ENCODE results near the gene IQCB1. TPM values are rescaled to one million over a fixed set of nuclear protein-coding genes. Genes with fewer than 3 reads are reported as not detected.

Gene IQCB1
- total RNA-seq, 1 donor from 2014 or later = 89.6 TPM

GRCh38 chr3:121752772-121753171, 82.1 kb downstream of the IQCB1 start:
- H3K4me3 Mint-ChIP-seq = no peak overlapping the region
- peaks cover 4% of the 10 kb centered on the region for H3K4me1 Mint-ChIP-seq
- H3K27me3 Mint-ChIP-seq (ENCODE audit: insufficient read depth, low read depth) = peaks cover 2% of the 10 kb centered on the region
- TF ChIP-seq EZH2 (IDR thresholded peaks at IDR 0.05) (no peak), CTCF (IDR thresholded peaks at IDR 0.05) (no peak), EZH2phosphoT487 (IDR thresholded peaks at IDR 0.05) (no peak)
- Histone ChIP-seq H3F3A (ENCODE audit: low read depth) (peaks cover 7% of the 10 kb centered on the region), H3K9ac (no peak overlapping the region), H3K4me3 (no peak overlapping the region), H3K27ac (no peak overlapping the region), H3K4me1 (peaks cover 7% of the 10 kb centered on the region), H3K4me2 (no peak overlapping the region), H3K36me3 (no peaks in the 10 kb centered on the region), H2AFZ (replicated peaks) (no peak overlapping the region), H3K9me3 (ENCODE audit: low read depth) (no peaks in the 10 kb centered on the region), H3K27me3 (peaks cover 10% of the 10 kb centered on the region), H4K20me1 (ENCODE audit: low read depth) (peaks cover 11% of the 10 kb centered on the region), H3K79me2 (ENCODE audit: low read depth) (peaks cover 22% of the 10 kb centered on the region)
- DNase-seq (ENCODE audit: low spot score) = no peak
- no peaks in the 10 kb centered on the region for H3K36me3 Mint-ChIP-seq
- no peak overlapping the region for H3K27ac Mint-ChIP-seq
- H3K9me3 Mint-ChIP-seq = no peaks in the 10 kb centered on the region

- peaks cover 7% of the 10 kb centered on the region for H3F3A ChIP-seq (ENCODE audit: low read depth)
- peaks cover 10% of the 10 kb centered on the region for H3K27me3 ChIP-seq
- H3K4me3 ChIP-seq = no peak overlapping the region
- H3K9me3 ChIP-seq (ENCODE audit: low read depth) = no peaks in the 10 kb centered on the region
- no peaks in the 10 kb centered on the region for H3K36me3 ChIP-seq
- H3K9ac ChIP-seq = no peak overlapping the region
- peaks cover 10% of the 10 kb centered on the region for H3K4me1 ChIP-seq
- no peaks in the 10 kb centered on the region for H3K9me3 Mint-ChIP-seq
- H3K27me3 Mint-ChIP-seq (ENCODE audit: insufficient read depth, low read depth) = peaks cover 2% of the 10 kb centered on the region
- H3K4me1 Mint-ChIP-seq = peaks cover 8% of the 10 kb centered on the region
- no peaks in the 10 kb centered on the region for H3K36me3 Mint-ChIP-seq
- H4K20me1 ChIP-seq (ENCODE audit: low read depth) = peaks cover 16% of the 10 kb centered on the region
- H3K4me2 ChIP-seq = no peak overlapping the region
- H2AFZ ChIP-seq (replicated peaks) = no peak overlapping the region
- H3K79me2 ChIP-seq (ENCODE audit: low read depth) = peaks cover 28% of the 10 kb centered on the region
- H3K27ac Mint-ChIP-seq = no peak overlapping the region
- TF ChIP-seq CTCF (IDR thresholded peaks at IDR 0.05) = no peak
- TF ChIP-seq EZH2phosphoT487 (IDR thresholded peaks at IDR 0.05) = no peak
- no peak for TF ChIP-seq EZH2 (IDR thresholded peaks at IDR 0.05)
- no peak overlapping the region for H3K27ac ChIP-seq
- no peak overlapping the region for H3K4me3 Mint-ChIP-seq
- no peak for DNase-seq (ENCODE audit: low spot score)
These were observed 82.6 kb downstream of the IQCB1 start for GRCh38 chr3:121752261-121752660.

- Mint-ChIP-seq H3K4me1 (peaks cover 8% of the 10 kb centered on the region), H3K9me3 (no peaks in the 10 kb centered on the region), H3K27me3 (ENCODE audit: insufficient read depth, low read depth) (peaks cover 1% of the 10 kb centered on the region), H3K27ac (no peak overlapping the region), H3K36me3 (no peaks in the 10 kb centered on the region), H3K4me3 (no peak overlapping the region)
- H3K9ac ChIP-seq = peak overlapping the region; percentile 66
- H3K27me3 ChIP-seq = peaks cover 6% of the 10 kb centered on the region
- peaks cover 10% of the 10 kb centered on the region for H3K4me1 ChIP-seq
- peak overlapping the region; percentile 60 for H2AFZ ChIP-seq (replicated peaks)
- no peak for DNase-seq (ENCODE audit: low spot score)
- H3K9me3 ChIP-seq (ENCODE audit: low read depth) = no peaks in the 10 kb centered on the region
- H3K27ac ChIP-seq = no peak overlapping the region
- H3K79me2 ChIP-seq (ENCODE audit: low read depth) = peaks cover 47% of the 10 kb centered on the region
- H4K20me1 ChIP-seq (ENCODE audit: low read depth) = peaks cover 34% of the 10 kb centered on the region
- H3K4me3 ChIP-seq = peak overlapping the region; percentile 84
- peaks cover 16% of the 10 kb centered on the region for H3F3A ChIP-seq (ENCODE audit: low read depth)
- peak overlapping the region; percentile 97 for H3K4me2 ChIP-seq
- H3K36me3 ChIP-seq = no peaks in the 10 kb centered on the region
- TF ChIP-seq EZH2phosphoT487 (IDR thresholded peaks at IDR 0.05) (no peak), EZH2 (IDR thresholded peaks at IDR 0.05) (no peak)
These were observed 84.8 kb downstream of the IQCB1 start for GRCh38 chr3:121750087-121750415.

GRCh38 chr3:121749276-121750086, 85.4 kb downstream of the IQCB1 start, which contains the start of gene GOLGB1:
TSS of gene GOLGB1 (minus strand) at chr3:121749741. CDS start at chr3:121730971, 18,770 bp downstream.
- Histone ChIP-seq H3K79me2 (ENCODE audit: low read depth) (peaks cover 52% of the 10 kb centered on the region), H2AFZ (replicated peaks) (peak within 1 kb of the TSS; percentile 86), H3K27me3 (peaks cover 6% of the 10 kb centered on the region), H3F3A (ENCODE audit: low read depth) (peaks cover 16% of the 10 kb centered on the region), H4K20me1 (ENCODE audit: low read depth) (peaks cover 38% of the 10 kb centered on the region), H3K27ac (peak within 1 kb of the TSS; percentile 91), H3K9ac (peak within 1 kb of the TSS; percentile 95), H3K4me3 (peak within 1 kb of the TSS; percentile 84), H3K9me3 (ENCODE audit: low read depth) (no peaks in the 10 kb centered on the region), H3K36me3 (no peaks in the 10 kb centered on the region), H3K4me2 (peak within 1 kb of the TSS; percentile 97), H3K4me1 (peaks cover 10% of the 10 kb centered on the region)
- H3K9me3 Mint-ChIP-seq = no peaks in the 10 kb centered on the region
- no peaks in the 10 kb centered on the region for H3K27me3 Mint-ChIP-seq (ENCODE audit: insufficient read depth, low read depth)
- no peaks in the 10 kb centered on the region for H3K36me3 Mint-ChIP-seq
- H3K4me1 Mint-ChIP-seq = peaks cover 8% of the 10 kb centered on the region
- DNase-seq (ENCODE audit: low spot score) = peak; percentile 98
- H3K27ac Mint-ChIP-seq = peak within 1 kb of the TSS; percentile 35
- H3K4me3 Mint-ChIP-seq = no peak within 1 kb of the TSS
- peak; percentile 45 for TF ChIP-seq EZH2 (IDR thresholded peaks at IDR 0.05)
- TF ChIP-seq EZH2phosphoT487 (IDR thresholded peaks at IDR 0.05) = no peak
- peak; percentile 7 for TF ChIP-seq CTCF (IDR thresholded peaks at IDR 0.05)

All from neural progenitor cell (in vitro differentiated cells).